Stimulated activated CD8-positive, alpha-beta memory T cell treated with anti-CD3 and anti-CD28 coated beads, Interleukin-15, amount 100 ng/mL, for 1 hour (primary cell): ENCODE measurements around the gene DCST1.
A peak's percentile ranks its signal among the peaks of the same experiment; 100 is the strongest.

Experiments used
- DNase-seq: peaks from one replicate; pipeline ENCODE4 v3.0.0-alpha.2; 2020; ENCODE audit warnings: low read depth

Gene DCST1

GRCh38 chr1:155001675-155002463 is 31.8 kb upstream of the DCST1 start:
- peak; percentile 99 for DNase-seq

- DNase-seq = no peak
These were observed 31.0 kb upstream of the DCST1 start, which contains the start of gene ZBTB7B for GRCh38 chr1:155002464-155003226. Gene ZBTB7B (plus strand): TSS chr1:155002802. CDS start chr1:155014661, 11,859 bp downstream.

- no peak for DNase-seq
These were observed 30.3 kb upstream of the DCST1 start for GRCh38 chr1:155003227-155003765.

DNA sequence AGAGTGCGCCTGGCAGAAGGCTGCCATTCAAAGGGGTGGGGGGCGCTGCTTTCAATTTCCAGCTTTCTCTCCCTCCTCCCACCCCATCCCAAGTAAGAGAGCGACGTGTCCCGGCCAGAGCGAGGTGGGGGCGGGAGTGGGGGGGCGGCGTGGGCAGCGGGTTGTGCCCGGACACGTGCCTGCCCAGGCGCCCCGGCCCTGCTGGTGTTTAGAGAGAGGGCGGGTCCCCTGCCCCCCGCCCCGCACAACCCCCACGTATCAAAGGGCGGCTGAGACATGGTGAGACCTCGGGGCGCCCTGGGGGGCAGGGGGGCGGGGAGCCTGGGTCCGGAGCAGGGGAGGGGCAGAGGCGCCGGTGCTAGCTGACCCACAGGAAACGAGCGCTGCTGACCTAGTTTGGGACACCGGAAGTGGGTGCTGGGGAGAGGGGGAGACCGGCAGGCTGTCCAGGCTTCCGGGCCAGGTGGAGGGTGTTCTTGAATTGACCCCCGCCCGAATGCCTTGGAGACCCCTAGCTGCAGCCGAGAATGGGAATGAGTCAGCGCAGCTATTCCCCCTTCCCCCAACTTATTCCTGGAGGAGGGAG is 29.8 kb upstream of the DCST1 start:
- DNase-seq = no peak

DNA sequence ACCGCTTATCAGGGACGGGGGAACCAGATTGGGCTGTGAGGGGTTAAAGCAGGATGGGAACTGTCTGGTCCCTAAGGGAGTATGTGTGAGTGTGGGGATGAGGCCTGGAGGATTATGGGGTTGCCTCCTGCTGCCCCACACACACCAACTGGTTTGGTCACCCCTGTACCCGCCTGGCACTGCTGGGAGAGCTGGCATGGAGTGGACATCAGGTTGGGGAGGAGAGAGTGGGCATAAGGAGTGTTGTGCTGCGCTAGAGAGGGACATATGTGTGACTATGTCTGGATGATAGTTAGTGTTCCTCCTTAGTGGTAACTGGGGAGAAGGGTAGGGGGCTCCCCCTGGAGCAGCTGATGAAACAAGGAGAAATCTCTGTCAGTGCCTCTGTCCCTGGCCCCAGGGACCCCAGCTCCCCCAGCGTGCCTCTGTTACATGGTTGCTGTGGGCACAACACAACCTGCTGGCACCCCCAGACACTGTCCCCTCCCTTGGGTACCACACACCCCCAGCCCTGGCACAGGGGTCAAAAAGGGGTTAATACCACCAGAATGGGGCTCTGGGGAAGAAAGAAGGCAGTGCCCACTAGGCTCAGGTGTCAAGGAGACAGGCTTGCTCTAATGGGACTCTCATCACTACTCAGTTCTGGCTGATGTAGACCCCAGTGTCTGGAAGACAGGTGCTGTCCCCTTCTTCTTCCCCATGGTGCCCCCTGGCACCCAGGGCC is 29.1 kb upstream of the DCST1 start:
- DNase-seq = no peak

DNA sequence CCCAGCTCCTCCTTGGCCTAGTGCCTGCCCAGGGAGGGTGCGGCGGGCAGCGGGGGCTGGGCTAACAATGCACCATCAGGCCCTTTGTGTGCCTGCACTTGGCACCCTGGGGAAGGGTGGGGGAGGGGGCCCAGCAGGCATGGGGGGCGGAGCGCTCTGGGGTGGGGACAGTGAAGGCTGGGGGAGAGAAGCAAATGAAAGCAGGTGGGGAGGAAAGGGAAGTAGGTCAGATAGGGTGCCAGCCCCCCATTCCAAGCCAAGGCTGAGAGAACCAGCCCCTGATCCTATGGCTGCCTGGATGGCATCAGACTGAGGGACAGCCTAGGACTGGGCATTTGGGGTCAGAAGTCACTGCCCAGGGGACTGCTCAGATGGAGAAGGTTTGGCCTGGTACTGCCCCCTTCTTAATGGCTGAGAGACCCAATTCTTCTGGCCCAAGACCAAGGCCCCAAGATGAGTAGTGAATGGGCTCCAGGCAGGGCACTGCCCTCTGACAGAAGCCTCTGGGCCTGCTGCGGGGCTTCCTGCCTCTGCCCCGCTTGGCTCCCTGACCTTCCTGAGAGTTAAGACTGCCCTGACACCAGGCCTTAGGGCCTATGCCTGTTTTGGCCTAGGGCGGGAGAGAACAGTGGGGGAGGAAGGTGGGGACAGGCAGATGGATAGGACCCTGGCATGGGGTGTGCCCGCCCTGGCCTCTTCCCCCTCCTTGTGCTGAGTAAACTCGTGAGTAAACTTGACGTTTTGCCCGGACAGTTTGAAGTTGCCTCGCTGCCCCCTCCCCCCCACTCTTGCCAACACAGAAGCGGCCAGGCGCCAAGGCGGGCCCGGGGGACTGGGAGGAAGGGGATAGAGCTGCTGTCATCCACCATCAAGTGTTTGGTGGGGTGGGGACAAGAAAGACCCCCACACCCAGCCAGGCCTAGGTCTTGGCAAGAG is 28.3 kb upstream of the DCST1 start:
- DNase-seq = no peak

GRCh38 chr1:155006601-155007101 is 27.0 kb upstream of the DCST1 start:
- no peak for DNase-seq

DNA sequence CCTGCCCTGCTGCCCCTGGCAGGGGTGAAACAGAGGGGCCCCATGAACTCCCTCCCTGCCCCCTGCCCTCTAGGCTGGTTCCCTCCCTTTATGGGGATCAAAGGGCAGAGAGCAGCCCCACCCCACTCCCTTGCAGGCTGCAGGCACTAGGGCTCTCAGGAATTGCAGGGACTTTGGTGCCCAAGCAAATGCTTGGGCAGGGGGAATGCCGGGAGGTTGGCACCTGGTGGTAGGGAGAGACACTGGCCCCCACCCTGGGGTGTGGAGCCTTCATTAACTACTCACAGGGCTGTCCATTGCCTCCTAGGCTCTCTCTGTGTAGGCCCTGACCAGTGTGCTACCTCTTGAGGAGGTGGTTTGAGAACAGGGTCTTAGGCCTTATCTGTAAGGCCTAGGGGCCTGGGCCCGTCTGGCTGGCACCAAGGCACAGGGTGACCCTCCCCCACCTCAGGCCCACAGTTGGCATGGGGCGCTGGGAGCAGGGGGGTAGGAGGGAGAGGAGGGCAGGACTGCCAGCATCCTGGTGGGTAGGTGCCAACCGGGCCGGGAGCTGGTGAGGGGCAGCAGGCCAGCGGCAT is 26.3 kb upstream of the DCST1 start:
- no peak for DNase-seq

GRCh38 chr1:155008015-155008941 is 25.3 kb upstream of the DCST1 start:
- no peak for DNase-seq

- DNase-seq = no peak
These were observed 24.4 kb upstream of the DCST1 start for GRCh38 chr1:155009221-155009711.

DNA sequence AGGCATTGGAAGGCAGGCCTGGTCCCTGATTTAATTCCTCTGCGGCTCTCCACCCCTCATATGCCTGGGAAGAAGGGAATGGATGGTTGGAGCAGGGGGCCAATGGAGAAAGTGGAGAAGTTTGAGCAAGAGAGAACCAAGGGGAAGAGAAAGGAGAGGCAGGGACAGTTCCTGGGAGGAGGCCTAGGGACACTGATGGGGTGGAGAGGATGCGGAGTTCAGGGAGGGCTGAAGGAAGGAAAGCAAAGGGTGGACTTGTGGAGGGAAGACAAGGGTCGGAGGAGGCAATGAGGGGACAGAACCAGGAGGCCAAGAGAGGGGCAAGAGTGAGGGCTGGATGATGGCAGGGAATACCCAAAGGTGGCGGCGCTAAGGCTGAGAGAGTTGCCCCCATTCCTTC is 23.9 kb upstream of the DCST1 start:
- no peak for DNase-seq

- DNase-seq = no peak
These were observed 23.3 kb upstream of the DCST1 start for GRCh38 chr1:155010211-155010918.

GRCh38 chr1:155011004-155011416 is 22.6 kb upstream of the DCST1 start:
- no peak for DNase-seq

GRCh38 chr1:155011437-155012025 is 22.1 kb upstream of the DCST1 start:
- DNase-seq = no peak

- DNase-seq = no peak
These were observed 21.5 kb upstream of the DCST1 start for GRCh38 chr1:155012026-155012546.

GRCh38 chr1:155012776-155013602 is 20.6 kb upstream of the DCST1 start:
- no peak for DNase-seq

- no peak for DNase-seq
These were observed 20.0 kb upstream of the DCST1 start for GRCh38 chr1:155013632-155014031.
